ENCODE measurements around the gene SLC38A9.
"Not testable (repeated sequence)": the region's sequence is repeated elsewhere in the genome, so short reads cannot be mapped to it uniquely, and the experiment has no call there.

SLC38A9 gene

GRCh38 chr5:55706230-55706629, 5.9 kb downstream of the SLC38A9 start:
- H3K4me3 ChIP-seq (ENCODE audit: low read depth, low read length): no peak overlapping the region
- H3K27ac ChIP-seq (ENCODE audit: low read depth, low read length): no peak overlapping the region
- no peak overlapping the region for H2AFZ ChIP-seq (ENCODE audit: low read length, unreplicated experiment)
- peaks cover 4% of the 10 kb centered on the region; the same call in 1 of the 2 replicates for H3K36me3 ChIP-seq (ENCODE audit: insufficient read depth, low read length)
- H3K4me1 ChIP-seq (ENCODE audit: control insufficient read depth, insufficient read depth, low read length, unreplicated experiment): peaks cover 5% of the 10 kb centered on the region
- H3K79me2 ChIP-seq (ENCODE audit: control insufficient read depth, insufficient read depth, low read length, unreplicated experiment): peaks cover 1% of the 10 kb centered on the region
- H3K27me3 ChIP-seq (ENCODE audit: insufficient read depth, low read length): no peaks in the 10 kb centered on the region

- 0 out of 2 replicates have a peak, but pooled peaks cover under 1% of the 10 kb centered on the region for H3K36me3 ChIP-seq (ENCODE audit: insufficient read depth, low read length)
- no peak overlapping the region for H3K4me3 ChIP-seq (ENCODE audit: low read depth, low read length)
- no peaks in the 10 kb centered on the region for H3K79me2 ChIP-seq (ENCODE audit: control insufficient read depth, insufficient read depth, low read length, unreplicated experiment)
- H3K4me1 ChIP-seq (ENCODE audit: control insufficient read depth, insufficient read depth, low read length, unreplicated experiment): no peaks in the 10 kb centered on the region
- no peak overlapping the region for H2AFZ ChIP-seq (ENCODE audit: low read length, unreplicated experiment)
- no peaks in the 10 kb centered on the region for H3K27me3 ChIP-seq (ENCODE audit: insufficient read depth, low read length)
- no peak overlapping the region for H3K27ac ChIP-seq (ENCODE audit: low read depth, low read length)
These were observed 9.4 kb downstream of the SLC38A9 start for GRCh38 chr5:55702598-55703345.

DNA sequence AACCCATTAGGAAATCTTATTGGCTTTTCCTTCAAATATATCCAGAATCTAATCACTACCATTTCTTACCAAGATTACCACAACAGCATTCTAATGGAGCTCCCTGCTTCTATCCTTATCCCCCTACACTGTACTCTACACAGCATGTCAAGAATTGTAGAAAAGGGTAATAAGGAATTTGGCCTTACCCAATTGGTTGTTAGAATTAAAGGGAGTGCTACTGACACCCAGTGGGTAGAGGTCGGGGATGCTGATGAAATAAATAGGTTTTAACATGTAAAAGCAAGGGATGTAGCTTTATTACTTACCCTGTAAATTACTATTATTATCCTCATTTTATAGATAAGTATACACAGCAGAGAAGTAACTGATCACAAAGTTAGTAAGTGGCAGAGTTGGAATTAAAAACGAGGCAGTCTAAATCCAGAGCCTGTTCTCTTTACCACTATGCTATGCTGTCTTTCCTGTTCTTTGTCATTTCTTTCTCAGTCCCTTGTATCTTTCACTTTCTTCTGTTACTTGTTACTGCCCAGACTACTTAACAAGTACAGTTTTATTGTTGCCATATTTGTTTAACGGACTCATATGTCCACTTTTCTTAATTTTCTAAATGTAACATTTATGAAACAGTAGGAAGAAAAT, 10.5 kb downstream of the SLC38A9 start:
- Histone ChIP-seq H3K27me3 (ENCODE audit: insufficient read depth, low read length) (no peaks in the 10 kb centered on the region), H3K27ac (ENCODE audit: low read depth, low read length) (no peak overlapping the region), H3K36me3 (ENCODE audit: insufficient read depth, low read length) (0 out of 2 replicates have a peak, but pooled peaks cover 7% of the 10 kb centered on the region), H3K4me1 (ENCODE audit: control insufficient read depth, insufficient read depth, low read length, unreplicated experiment) (no peaks in the 10 kb centered on the region), H2AFZ (ENCODE audit: low read length, unreplicated experiment) (no peak overlapping the region), H3K79me2 (ENCODE audit: control insufficient read depth, insufficient read depth, low read length, unreplicated experiment) (no peaks in the 10 kb centered on the region), H3K4me3 (ENCODE audit: low read depth, low read length) (no peak overlapping the region)

DNA sequence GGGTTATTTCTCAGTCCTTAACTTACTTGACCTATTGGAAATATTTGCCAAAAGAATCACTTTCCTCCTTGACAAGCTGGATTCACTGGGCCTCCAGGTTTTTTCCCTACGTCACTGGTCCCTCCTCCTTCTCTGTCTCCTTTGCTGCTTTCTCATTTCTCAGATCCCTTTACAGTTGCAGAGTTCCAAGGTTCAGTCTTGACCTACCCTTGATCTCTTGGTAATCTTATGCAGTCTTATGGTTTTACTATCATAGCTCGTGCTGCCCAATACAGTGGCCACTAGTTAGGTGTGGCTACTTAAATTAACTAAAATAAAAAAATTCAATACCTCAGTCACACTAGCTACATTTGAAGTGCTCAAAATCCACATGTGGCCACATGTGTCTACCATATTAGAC, 11.4 kb downstream of the SLC38A9 start:
- no peak overlapping the region for H3K4me3 ChIP-seq (ENCODE audit: low read depth, low read length)
- H3K27me3 ChIP-seq (ENCODE audit: insufficient read depth, low read length): no peaks in the 10 kb centered on the region
- no peak overlapping the region for H2AFZ ChIP-seq (ENCODE audit: low read length, unreplicated experiment)
- H3K79me2 ChIP-seq (ENCODE audit: control insufficient read depth, insufficient read depth, low read length, unreplicated experiment): no peaks in the 10 kb centered on the region
- no peaks in the 10 kb centered on the region for H3K4me1 ChIP-seq (ENCODE audit: control insufficient read depth, insufficient read depth, low read length, unreplicated experiment)
- no peak overlapping the region for H3K27ac ChIP-seq (ENCODE audit: low read depth, low read length)
- H3K36me3 ChIP-seq (ENCODE audit: insufficient read depth, low read length): 0 out of 2 replicates have a peak, but pooled peaks cover 7% of the 10 kb centered on the region

DNA sequence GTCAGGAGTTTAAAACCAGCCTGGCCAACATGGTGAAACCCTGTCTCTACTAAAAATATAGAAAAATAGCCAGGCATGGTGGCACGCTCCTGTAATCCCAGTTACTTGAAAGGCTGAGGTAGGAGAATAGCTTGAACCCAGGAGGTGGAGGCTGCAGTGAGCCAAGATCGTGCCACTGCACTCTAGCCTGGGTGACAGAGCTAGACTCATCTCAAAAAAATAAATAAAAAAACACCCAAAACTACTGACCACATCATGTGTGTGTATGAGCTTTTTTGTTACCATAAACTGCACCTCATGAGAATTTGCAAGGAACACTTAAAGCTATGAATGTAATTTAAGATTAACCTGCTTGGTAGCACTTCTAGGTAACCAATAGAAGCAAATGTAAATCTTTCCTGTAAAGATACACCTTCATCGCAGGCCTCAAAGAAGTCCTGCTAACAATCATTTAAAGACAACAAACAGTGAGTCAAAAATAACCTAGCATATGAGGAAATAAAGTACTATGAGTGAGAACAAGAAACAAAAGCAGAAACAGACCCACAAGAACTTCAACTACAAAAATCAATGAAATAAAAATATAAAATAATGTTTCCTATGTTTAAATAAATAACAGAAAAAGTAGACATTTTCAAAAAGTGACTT, 13.0 kb downstream of the SLC38A9 start:
- 0 out of 2 replicates have a peak, but pooled peaks cover 7% of the 10 kb centered on the region for H3K36me3 ChIP-seq (ENCODE audit: insufficient read depth, low read length)
- no peak overlapping the region for H2AFZ ChIP-seq (ENCODE audit: low read length, unreplicated experiment)
- no peak overlapping the region for H3K27ac ChIP-seq (ENCODE audit: low read depth, low read length)
- H3K27me3 ChIP-seq (ENCODE audit: insufficient read depth, low read length): no peaks in the 10 kb centered on the region
- H3K4me1 ChIP-seq (ENCODE audit: control insufficient read depth, insufficient read depth, low read length, unreplicated experiment): no peaks in the 10 kb centered on the region
- H3K79me2 ChIP-seq (ENCODE audit: control insufficient read depth, insufficient read depth, low read length, unreplicated experiment): no peaks in the 10 kb centered on the region
- H3K4me3 ChIP-seq (ENCODE audit: low read depth, low read length): no peak overlapping the region

GRCh38 chr5:55696704-55697103, 15.4 kb downstream of the SLC38A9 start:
- H2AFZ ChIP-seq (ENCODE audit: low read length, unreplicated experiment); H3K27ac ChIP-seq (ENCODE audit: low read depth, low read length); H3K79me2 ChIP-seq (ENCODE audit: control insufficient read depth, insufficient read depth, low read length, unreplicated experiment); H3K36me3 ChIP-seq (ENCODE audit: insufficient read depth, low read length); H3K4me3 ChIP-seq (ENCODE audit: low read depth, low read length); H3K4me1 ChIP-seq (ENCODE audit: control insufficient read depth, insufficient read depth, low read length, unreplicated experiment); H3K27me3 ChIP-seq (ENCODE audit: insufficient read depth, low read length): not testable (repeated sequence)

- H3K4me1 ChIP-seq (ENCODE audit: control insufficient read depth, insufficient read depth, low read length, unreplicated experiment): no peaks in the 10 kb centered on the region
- H3K79me2 ChIP-seq (ENCODE audit: control insufficient read depth, insufficient read depth, low read length, unreplicated experiment): no peaks in the 10 kb centered on the region
- 0 out of 2 replicates have a peak, but pooled peaks cover 9% of the 10 kb centered on the region for H3K36me3 ChIP-seq (ENCODE audit: insufficient read depth, low read length)
- no peak overlapping the region for H3K4me3 ChIP-seq (ENCODE audit: low read depth, low read length)
- H3K27me3 ChIP-seq (ENCODE audit: insufficient read depth, low read length): no peaks in the 10 kb centered on the region
- H2AFZ ChIP-seq (ENCODE audit: low read length, unreplicated experiment): no peak overlapping the region
- H3K27ac ChIP-seq (ENCODE audit: low read depth, low read length): no peak overlapping the region
These were observed 17.8 kb downstream of the SLC38A9 start for GRCh38 chr5:55694152-55694830.

DNA sequence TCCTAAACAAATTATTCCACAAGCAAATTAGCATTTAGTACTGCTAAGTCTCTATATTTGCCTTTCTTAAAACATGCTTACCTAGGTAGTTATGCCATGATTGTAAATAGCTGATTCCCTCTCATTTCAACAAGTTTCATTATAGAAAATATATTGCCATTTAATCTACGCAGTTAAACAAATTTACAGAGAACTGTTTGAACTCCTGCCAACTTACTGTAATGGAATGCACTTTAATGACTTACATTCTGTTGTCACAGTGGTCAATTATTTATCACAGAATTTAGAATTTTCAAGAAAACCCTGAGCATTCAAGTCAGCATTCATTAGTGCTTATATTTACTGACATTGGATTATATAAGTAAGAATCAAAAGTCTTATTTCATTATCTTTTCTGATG, 19.6 kb downstream of the SLC38A9 start:
- H3K36me3 ChIP-seq (ENCODE audit: insufficient read depth, low read length): 0 out of 2 replicates have a peak, but pooled peaks cover 8% of the 10 kb centered on the region
- no peak overlapping the region for H3K27ac ChIP-seq (ENCODE audit: low read depth, low read length)
- no peaks in the 10 kb centered on the region for H3K79me2 ChIP-seq (ENCODE audit: control insufficient read depth, insufficient read depth, low read length, unreplicated experiment)
- no peak overlapping the region for H2AFZ ChIP-seq (ENCODE audit: low read length, unreplicated experiment)
- H3K4me3 ChIP-seq (ENCODE audit: low read depth, low read length): no peak overlapping the region
- H3K27me3 ChIP-seq (ENCODE audit: insufficient read depth, low read length): no peaks in the 10 kb centered on the region
- H3K4me1 ChIP-seq (ENCODE audit: control insufficient read depth, insufficient read depth, low read length, unreplicated experiment): no peaks in the 10 kb centered on the region

GRCh38 chr5:55692106-55692417, 20.1 kb downstream of the SLC38A9 start:
- no peaks in the 10 kb centered on the region for H3K4me1 ChIP-seq (ENCODE audit: control insufficient read depth, insufficient read depth, low read length, unreplicated experiment)
- H3K27ac ChIP-seq (ENCODE audit: low read depth, low read length): no peak overlapping the region
- no peak overlapping the region for H3K4me3 ChIP-seq (ENCODE audit: low read depth, low read length)
- no peak overlapping the region for H2AFZ ChIP-seq (ENCODE audit: low read length, unreplicated experiment)
- no peaks in the 10 kb centered on the region for H3K79me2 ChIP-seq (ENCODE audit: control insufficient read depth, insufficient read depth, low read length, unreplicated experiment)
- H3K27me3 ChIP-seq (ENCODE audit: insufficient read depth, low read length): no peaks in the 10 kb centered on the region
- 0 out of 2 replicates have a peak, but pooled peaks cover 3% of the 10 kb centered on the region for H3K36me3 ChIP-seq (ENCODE audit: insufficient read depth, low read length)

- Histone ChIP-seq H3K36me3 (ENCODE audit: insufficient read depth, low read length) (0 out of 2 replicates have a peak, but pooled peaks cover 3% of the 10 kb centered on the region), H3K27ac (ENCODE audit: low read depth, low read length) (no peak overlapping the region), H3K79me2 (ENCODE audit: control insufficient read depth, insufficient read depth, low read length, unreplicated experiment) (no peaks in the 10 kb centered on the region), H3K4me3 (ENCODE audit: low read depth, low read length) (no peak overlapping the region), H2AFZ (ENCODE audit: low read length, unreplicated experiment) (no peak overlapping the region), H3K4me1 (ENCODE audit: control insufficient read depth, insufficient read depth, low read length, unreplicated experiment) (no peaks in the 10 kb centered on the region), H3K27me3 (ENCODE audit: insufficient read depth, low read length) (no peaks in the 10 kb centered on the region)
These were observed 20.6 kb downstream of the SLC38A9 start for GRCh38 chr5:55691265-55692105.

Measured in ACC112 (cell line).